Measurements from ENCODE around the gene ZNF525.
A peak's percentile ranks its signal among the peaks of the same experiment; 100 is the strongest.
"Not testable (repeated sequence)": the region's sequence is repeated elsewhere in the genome, so short reads cannot be mapped to it uniquely, and the experiment has no call there.

ZNF525 gene

DNA sequence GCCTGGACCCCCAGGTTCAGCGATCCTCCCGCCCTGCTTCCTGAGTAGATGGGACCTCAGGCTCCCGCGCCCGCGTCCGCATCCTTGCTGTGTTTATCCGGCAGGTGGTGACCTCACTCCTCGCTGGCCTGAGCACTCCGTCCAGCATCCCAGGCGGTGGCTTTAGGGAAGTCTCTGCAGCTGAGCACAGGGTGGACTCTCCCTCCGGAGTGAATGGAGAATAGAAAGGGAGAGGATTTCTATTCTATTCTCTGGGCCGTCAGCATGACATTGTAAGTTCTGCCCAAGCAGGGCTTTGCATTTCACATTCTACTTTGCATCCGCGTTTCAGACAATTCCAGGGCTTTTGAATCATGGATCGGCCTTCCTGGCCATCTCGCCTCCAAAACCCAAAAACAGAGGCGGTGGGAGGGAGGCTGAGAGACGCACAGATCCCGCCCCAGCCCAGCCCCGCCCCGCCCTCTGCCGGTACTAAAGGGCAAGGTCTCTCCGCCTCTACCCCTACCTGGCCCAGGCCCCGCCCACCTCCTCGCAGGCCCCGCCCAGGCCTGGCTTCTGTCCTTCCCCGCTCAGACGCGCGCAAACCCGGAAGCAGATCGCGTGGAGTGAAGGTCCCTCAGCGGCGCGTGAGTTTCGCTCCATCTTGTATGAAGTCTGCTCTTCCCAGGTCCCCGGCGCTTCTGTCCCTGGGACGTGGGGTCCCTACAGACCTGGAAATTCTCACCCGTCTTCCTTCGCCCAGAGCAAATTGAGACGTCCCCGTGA is at the start of gene ZNF525:
Gene ZNF525 (plus strand): TSS at position 572 of the 765 bp plus-strand sequence. CDS start 6,577 bp downstream, outside the sequence.
- peak; percentile 96 for DNase-seq (ENCODE audit: low read depth)

- no peak for DNase-seq (ENCODE audit: low read depth)
These were observed 36.5 kb upstream of the ZNF525 start for GRCh38 chr19:53328967-53329366.

DNA sequence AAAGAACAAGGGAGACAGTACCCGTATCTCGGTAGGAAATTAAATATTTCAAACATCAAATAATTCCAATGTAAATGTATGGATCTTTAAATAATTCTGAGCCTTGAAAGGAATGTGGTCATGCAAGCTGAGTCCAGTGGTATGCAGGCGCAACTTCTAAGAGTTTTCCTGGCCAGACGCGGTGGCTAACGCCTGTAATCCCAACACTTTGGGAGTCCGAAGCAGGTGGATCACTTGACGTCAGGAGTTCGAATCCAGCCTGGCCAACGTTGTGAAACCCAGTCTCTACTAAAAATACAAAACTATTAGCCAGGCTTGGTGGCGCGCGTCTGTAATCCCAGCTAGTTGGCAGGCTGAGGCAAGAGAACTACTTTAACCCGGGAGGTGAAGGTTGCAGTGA is 33.0 kb upstream of the ZNF525 start:
- no peak for DNase-seq (ENCODE audit: low read depth)

DNA sequence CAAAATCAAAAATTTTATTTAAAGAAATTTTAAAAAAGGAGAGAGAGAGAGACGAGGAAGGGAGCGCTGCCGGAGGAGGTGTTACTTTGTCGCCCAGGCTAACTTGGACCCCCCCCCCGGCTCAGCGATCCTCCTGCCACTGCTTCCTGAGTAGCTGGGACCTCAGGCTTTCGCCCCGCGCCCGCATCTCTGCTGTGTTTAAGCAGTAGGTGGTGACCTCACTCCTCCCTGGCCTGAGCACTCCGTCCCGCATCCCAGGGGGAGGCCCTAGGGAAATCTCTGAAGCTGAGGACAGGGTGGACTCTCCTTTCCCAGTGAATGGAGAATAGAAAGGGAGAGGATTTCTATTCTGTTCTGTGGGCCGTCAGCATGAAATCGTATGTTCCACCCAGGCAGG is 32.4 kb upstream of the ZNF525 start:
- DNase-seq (ENCODE audit: low read depth), result no peak

GRCh38 chr19:53333463-53334449 is 31.7 kb upstream of the ZNF525 start, which contains the start of gene ZNF845:
Gene ZNF845 (plus strand): TSS chr19:53333749. CDS start chr19:53341308, 7,559 bp downstream.
- DNase-seq (ENCODE audit: low read depth), result peak; percentile 93

DNA sequence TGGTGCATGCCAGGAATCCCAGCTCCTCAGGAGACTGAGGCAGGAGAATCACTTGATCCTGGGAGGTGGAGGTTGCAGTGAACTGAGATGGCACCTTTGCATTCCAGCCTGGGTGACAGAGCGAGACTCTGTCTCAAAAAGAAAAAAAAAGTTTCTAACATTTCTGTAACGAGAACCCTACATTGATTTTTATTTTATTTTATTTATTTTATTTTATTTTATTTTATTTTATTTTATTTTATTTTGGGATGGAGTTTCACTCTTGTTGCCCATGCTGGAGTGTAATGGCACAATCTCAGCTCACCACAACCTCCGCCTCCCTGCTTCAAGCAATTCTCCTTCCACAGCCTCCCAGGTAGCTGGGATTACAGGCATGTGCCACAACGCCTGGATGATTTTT is 21.1 kb upstream of the ZNF525 start:
- DNase-seq (ENCODE audit: low read depth), result not testable (repeated sequence)

DNA sequence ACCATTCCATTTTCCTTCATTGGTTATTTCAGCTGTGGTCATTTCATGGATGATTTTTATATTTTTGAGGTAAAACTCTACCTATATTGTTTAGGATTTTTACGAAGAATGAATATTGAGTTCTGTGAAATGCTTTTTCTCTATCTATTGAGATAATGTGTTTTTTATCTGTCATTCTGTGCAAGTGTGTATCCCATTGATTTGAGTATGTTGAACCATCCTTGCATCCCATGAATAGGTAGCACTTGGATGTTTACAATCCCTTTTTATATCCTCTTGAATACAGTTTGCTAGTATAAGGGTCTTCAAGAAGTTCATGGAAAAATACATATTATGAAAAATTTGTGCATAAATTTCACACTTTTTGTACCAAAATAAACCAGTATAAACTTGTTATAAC is 9.8 kb upstream of the ZNF525 start:
- DNase-seq (ENCODE audit: low read depth), result no peak

DNA sequence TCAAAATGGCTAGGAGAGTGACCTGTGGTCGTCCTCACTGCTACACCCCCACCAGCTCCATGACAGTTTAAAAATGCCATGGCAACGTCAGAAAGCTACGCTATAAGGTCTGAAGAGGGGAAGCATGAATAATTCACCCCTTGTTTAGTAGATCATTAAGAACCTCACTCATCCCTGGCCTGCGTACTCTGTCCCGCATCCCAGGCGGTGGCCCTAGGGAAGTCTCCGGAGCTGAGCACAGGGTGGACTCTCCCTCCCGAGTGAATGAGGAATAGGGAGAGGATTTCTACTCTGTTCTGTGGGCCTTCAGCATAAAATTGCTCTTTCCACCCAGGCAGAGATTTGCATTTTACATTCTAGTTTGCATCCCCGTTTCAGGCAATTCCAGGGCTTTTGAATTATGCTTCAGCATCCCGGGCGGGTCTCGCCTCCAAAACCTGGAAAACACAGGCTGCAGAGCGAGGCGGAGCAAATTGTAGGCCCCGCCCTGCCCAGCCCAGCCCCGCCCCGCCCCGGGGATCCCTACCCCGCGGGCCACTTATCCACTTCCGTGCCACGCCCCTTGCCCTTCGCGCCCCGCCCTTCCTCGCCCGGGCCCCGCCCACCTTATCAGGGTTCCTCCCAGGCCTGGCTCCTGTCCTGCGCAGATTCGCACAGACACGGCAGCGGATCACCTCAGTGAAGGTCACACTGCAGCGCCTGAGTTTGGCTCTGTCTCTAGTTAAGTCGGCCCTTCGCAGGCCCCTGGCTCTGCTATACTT is 7.5 kb upstream of the ZNF525 start:
- no peak for DNase-seq (ENCODE audit: low read depth)

GRCh38 chr19:53360056-53360455 is 5.4 kb upstream of the ZNF525 start:
- not testable (repeated sequence) for DNase-seq (ENCODE audit: low read depth)

DNA sequence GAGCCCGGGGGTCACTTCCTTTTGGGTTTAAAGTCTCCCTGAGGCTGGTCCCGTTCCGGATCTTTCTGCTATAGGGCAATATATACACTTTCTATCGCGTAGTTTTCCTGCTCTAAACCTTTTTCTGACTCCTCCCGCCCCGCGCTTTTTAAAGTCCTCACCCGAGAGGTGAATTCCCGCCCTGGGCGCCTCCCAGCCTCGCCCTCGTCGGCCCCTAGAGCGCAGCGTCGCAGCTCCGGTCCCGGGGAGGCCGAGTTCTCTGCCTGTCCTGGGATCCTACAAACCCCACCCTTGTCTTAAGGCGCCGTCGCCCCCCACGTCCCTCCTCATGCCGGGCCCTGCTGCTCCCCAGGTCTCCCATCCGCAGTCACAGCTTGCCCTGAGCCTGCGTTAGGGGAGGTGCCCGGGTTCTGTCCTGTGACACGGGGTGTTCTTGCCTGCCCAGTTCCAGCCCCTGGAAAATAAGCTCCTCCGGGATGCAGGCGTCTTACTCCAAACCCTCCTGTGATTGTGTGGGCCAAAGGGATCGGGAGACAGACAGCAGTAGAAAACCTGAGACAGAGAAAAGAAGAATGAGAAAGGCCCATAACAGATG is 491 bp downstream of the ZNF525 start:
- peak; percentile 16 for DNase-seq (ENCODE audit: low read depth)

- DNase-seq (ENCODE audit: low read depth), result no peak
These were observed 6.7 kb downstream of the ZNF525 start for GRCh38 chr19:53372196-53372595.

GRCh38 chr19:53374288-53374687 is 8.8 kb downstream of the ZNF525 start:
- DNase-seq (ENCODE audit: low read depth), result no peak

DNA sequence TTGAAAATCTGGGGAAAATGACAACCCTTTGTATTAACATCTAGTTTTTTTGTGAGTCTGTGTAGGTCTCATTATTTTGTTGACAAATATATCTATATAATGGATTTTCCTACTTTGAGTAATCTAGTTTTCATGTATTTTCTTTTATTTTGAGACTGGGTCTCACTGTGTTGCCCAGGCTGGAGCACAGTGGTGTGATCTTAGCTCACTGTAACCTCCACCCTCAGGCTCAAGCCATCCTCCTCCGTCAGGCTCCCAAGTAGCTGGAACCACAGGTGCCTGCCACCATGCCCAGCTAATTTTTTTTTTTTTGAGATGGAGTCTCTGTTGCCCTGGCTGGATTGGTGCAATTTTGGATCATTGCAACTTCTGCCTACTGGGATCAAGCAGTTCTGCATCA is 9.2 kb downstream of the ZNF525 start:
- no peak for DNase-seq (ENCODE audit: low read depth)

- DNase-seq (ENCODE audit: low read depth), result no peak
These were observed 15.9 kb downstream of the ZNF525 start for GRCh38 chr19:53381376-53381775.

DNA sequence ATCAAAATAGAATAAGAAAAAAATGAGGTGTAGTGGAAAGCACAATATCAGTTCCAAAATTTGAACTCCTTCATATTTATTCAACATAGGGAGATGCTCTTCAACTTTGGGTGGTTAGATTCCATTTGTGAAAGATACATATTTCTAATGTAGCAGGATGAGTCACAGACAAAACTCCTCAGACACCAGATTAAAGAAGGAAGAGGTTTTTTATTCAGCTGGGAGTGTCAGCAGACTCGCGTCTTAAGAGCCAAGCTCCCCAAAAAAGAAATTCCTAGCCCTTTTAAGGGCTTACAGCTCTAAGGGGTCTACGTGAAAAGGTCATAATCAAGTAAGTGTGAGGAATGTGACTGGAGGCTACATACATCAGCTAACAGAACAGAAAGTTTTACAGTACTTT is 22.7 kb downstream of the ZNF525 start:
- no peak for DNase-seq (ENCODE audit: low read depth)

DNA sequence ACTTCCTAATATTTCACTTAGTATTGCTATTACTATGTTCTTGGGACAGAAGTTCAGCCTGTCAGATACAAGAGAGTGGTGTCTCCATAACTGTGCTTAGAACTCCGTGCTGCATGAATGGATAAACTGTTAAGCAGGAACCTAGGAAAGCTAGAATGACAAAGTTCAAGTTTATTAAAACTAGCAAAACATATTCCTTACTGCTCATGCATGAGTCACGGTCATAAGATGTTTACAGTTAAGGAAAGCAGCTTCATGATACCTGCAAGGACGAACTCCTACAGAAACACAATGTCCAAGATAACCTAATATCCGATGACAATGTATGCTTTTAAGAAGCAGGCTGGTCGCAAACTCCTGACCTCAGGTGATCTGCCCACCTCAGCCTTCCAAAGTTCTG is 23.4 kb downstream of the ZNF525 start:
- DNase-seq (ENCODE audit: low read depth), result no peak

DNA sequence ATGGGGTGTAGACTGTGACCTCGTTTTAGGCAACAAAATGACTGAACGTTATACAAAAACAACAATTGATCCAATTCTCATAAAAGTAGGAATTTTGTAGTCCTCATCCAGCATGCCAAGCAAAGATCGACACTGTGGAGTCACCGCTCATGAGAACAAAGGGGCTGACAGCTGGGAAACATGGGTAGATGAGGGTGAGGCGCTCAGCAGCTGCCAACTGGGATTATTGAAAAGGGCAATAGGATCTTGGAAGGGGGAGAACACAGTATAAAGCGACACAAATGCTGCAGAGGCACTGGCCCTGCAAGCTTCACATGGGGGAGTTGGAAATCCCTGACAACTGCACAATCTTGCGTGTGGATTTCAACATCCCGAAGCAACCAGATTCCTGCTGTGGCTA is 24.1 kb downstream of the ZNF525 start:
- no peak for DNase-seq (ENCODE audit: low read depth)

- no peak for DNase-seq (ENCODE audit: low read depth)
These were observed 24.5 kb downstream of the ZNF525 start for GRCh38 chr19:53389978-53390377.

DNA sequence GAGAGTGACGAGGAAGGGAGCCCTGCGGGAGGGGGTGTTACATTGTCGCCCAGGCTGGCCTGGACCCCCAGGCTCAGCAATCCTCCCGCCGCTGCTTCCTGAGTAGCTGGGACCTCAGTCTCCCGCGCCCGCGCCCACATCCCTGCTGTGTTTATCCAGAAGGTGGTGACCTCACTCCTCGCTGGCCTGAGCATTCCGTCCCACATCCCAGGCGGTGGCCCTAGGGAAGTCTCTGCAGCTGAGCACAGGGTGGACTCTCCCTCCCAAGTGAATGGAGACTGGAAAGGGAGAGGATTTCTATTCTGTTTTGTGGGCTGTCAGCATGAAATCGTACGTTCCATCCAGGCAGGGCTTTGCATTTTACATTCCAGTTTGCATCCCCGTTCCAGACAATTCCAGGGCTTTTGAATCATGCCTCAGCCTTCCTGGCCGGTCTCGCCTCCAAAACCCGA is 29.0 kb downstream of the ZNF525 start:
- no peak for DNase-seq (ENCODE audit: low read depth)

- peak; percentile 97 for DNase-seq (ENCODE audit: low read depth)
These were observed 29.7 kb downstream of the ZNF525 start, which contains the start of gene ZNF765 for GRCh38 chr19:53394974-53395839. Gene ZNF765 (plus strand): TSS chr19:53395149. CDS start chr19:53398016, 2,867 bp downstream.
